GM21367 (cell line): ENCODE measurements around the gene ZNF185.

Experiments used
- ATAC-seq: cut with Tn5 transposase; IDR thresholded peaks from one replicate; pipeline ENCODE4 v1.9.1; 2021; ENCODE audit not compliant: unreplicated experiment

ZNF185 gene

GRCh38 chrX:152915541-152916241 is 17.8 kb downstream of the ZNF185 start:
- peak; percentile 91 for ATAC-seq

- no peak for ATAC-seq
Measured at GRCh38 chrX:152917656-152918579, 20.1 kb downstream of the ZNF185 start.

GRCh38 chrX:152918707-152919106 is 20.8 kb downstream of the ZNF185 start:
- ATAC-seq = no peak

- no peak for ATAC-seq
Measured at GRCh38 chrX:152923599-152923998, 25.7 kb downstream of the ZNF185 start.

GRCh38 chrX:152925835-152926234 is 28.0 kb downstream of the ZNF185 start:
- ATAC-seq = no peak

GRCh38 chrX:152926279-152926678 is 28.4 kb downstream of the ZNF185 start:
- peak; percentile 64 for ATAC-seq

GRCh38 chrX:152926923-152927322 is 29.1 kb downstream of the ZNF185 start:
- no peak for ATAC-seq

- no peak for ATAC-seq
Measured at GRCh38 chrX:152927858-152928760, 30.2 kb downstream of the ZNF185 start.

GRCh38 chrX:152928761-152929400 is 31.0 kb downstream of the ZNF185 start:
- no peak for ATAC-seq

GRCh38 chrX:152929898-152930297 is 32.0 kb downstream of the ZNF185 start:
- no peak for ATAC-seq

- no peak for ATAC-seq
Measured at GRCh38 chrX:152930516-152930915, 32.6 kb downstream of the ZNF185 start.

GRCh38 chrX:152932144-152932543 is 34.3 kb downstream of the ZNF185 start:
- no peak for ATAC-seq

GRCh38 chrX:152932598-152933175 is 34.8 kb downstream of the ZNF185 start:
- ATAC-seq = no peak

GRCh38 chrX:152936306-152936705 is 38.4 kb downstream of the ZNF185 start:
- no peak for ATAC-seq

- ATAC-seq = no peak
Measured at GRCh38 chrX:152937236-152937635, 39.4 kb downstream of the ZNF185 start.

- ATAC-seq = peak; percentile 92
Measured at GRCh38 chrX:152941328-152942076, 43.6 kb downstream of the ZNF185 start.

GRCh38 chrX:152942077-152942442 is 44.2 kb downstream of the ZNF185 start:
- ATAC-seq = no peak

GRCh38 chrX:152943826-152944225 is 46.0 kb downstream of the ZNF185 start:
- ATAC-seq = no peak
